WI38 (cell line): Measurements from ENCODE around the gene DNMT3L.
"Not testable (repeated sequence)": the region's sequence is repeated elsewhere in the genome, so short reads cannot be mapped to it uniquely, and the experiment has no call there.

Experiments
- H3K4me3 ChIP-seq: 2 replicates; pipeline ENCODE4 v1.5.1; 2011; ENCODE audit warnings: low read depth, mild to moderate bottlenecking, control low read depth, low read length
- TF ChIP-seq, protein P1 (sequence below): IDR thresholded peaks from 2 replicates; pipeline ENCODE4 v1.5.1; 2012; ENCODE audit warnings: low read depth, mild to moderate bottlenecking, control low read depth, low read length

The DNMT3L gene

DNA sequence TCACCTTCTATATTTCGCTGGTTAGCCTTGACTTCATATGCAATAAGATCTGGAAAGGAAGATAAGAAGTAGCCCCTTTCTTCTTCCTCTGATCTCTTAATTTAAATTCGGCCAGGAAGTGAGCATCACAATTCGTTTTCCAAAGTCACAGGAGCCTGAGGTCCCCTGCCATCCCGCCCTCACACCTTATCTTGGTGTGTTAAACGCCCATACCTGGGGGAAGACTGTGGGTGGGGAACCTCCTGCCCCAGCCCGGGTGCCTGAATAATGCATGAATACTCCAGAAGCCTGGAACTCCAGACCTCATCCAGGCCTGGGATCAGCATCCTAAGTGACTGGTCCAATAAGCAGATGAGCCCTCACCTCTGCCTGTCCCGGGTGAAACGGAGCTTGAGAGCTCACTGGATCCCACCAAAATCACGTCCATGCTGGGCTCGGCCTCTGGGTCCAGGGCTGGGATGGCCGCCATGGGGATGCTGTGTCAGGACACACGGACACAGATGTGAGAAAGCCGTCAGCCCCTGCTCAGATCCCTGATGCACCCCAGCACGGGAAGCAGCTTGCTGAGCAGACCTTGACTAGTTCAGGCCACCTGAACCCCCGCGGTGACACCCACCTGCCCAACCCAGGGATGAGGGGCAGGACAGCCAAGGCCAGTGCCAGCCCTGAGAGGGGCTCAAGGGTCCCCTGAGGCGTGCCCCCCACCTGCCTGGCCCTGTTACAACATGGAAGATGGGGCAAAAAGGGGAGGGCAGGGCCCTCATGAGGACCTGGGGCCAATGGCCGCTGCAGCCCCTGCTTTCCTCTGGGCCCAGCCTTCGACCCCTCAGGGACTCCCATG lies 686 bp downstream of the DNMT3L start:
- TF ChIP-seq, protein P1, sequence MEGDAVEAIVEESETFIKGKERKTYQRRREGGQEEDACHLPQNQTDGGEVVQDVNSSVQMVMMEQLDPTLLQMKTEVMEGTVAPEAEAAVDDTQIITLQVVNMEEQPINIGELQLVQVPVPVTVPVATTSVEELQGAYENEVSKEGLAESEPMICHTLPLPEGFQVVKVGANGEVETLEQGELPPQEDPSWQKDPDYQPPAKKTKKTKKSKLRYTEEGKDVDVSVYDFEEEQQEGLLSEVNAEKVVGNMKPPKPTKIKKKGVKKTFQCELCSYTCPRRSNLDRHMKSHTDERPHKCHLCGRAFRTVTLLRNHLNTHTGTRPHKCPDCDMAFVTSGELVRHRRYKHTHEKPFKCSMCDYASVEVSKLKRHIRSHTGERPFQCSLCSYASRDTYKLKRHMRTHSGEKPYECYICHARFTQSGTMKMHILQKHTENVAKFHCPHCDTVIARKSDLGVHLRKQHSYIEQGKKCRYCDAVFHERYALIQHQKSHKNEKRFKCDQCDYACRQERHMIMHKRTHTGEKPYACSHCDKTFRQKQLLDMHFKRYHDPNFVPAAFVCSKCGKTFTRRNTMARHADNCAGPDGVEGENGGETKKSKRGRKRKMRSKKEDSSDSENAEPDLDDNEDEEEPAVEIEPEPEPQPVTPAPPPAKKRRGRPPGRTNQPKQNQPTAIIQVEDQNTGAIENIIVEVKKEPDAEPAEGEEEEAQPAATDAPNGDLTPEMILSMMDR, result no peak
- H3K4me3 ChIP-seq, result no peak overlapping the region

DNA sequence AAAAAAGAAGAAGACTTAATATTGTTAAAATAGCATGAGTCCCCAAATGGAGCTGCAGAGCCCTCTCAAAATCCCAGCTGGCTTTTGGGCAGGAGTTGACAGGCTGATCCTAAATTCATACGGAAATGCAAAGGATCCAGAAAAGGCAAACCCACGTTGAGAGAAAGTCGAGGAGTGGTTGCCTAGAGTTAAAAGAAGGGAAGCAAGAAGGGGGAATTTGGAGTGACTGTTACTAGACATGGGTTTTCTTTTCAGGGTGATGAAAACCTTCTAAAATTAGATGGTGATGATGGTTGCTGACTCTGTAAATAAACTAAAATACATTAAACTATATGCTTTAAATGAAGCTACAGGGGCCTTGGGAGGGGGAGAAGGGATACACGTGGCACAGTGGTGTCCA lies 1.6 kb downstream of the DNMT3L start:
- no peak overlapping the region for H3K4me3 ChIP-seq
- TF ChIP-seq, protein P1, result no peak

DNA sequence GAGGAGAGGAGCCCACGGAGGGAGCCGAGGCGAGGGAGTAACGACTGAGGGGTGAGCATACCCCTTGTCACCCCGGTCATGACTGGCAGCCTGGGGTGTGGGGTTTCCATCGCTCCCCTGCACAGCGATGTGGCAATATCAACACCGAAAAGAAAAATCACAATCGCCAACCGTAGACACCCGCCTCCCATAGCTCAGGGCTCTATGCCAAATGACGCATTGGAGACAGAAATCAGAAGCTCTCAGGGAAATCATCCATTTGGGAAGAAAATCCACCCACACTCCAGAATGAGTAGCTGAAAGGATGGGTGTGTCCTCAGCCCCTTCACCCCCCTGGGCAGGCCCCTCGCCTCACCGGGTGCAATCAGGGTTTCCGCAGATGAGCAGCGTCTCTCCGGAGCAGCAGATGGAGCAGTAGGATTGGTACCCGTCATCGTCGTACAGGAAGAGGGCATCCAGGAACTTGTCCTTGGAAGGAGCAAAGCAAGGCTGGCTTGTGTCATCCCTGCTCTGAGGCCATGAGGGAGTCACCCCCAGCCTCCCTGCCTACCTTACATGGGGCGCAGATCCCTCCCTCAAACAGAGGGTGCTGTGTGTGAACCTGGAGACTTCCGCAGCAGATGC lies 2.5 kb downstream of the DNMT3L start:
- TF ChIP-seq, protein P1, result no peak
- H3K4me3 ChIP-seq, result no peak overlapping the region

DNA sequence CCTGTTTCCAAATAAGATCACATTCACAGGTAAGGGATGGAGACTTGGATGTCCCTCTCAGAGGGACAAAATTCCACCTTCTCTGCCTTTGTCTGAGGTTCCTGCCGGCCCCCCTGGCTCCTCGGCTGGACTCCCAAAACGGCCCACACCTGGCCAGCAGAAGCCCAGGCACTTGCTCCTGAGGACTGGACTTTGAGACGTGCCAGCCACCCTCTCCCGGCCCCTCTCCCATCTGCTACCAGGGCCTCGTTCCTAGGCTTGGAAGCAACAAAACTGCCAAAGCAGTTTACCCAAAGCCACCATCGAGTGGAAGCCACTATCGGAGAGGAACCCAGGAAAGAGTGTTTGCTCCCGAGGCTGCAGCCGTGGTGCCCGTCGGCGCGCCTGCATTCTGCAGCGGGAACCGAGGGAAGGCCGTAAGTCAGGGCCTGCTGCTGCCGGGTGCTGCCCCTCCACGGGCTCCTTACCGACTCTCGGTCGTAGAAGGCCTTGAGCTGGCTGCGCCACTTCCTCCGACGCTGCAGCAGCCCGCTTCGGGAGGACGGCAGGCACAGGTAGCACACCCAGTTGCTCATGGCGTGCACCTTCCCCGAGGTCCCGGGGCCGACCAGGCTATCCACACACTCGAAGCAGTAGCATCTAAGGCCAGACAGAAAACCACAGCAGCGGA lies 3.5 kb downstream of the DNMT3L start:
- TF ChIP-seq, protein P1, result no peak
- H3K4me3 ChIP-seq, result no peak overlapping the region

DNA sequence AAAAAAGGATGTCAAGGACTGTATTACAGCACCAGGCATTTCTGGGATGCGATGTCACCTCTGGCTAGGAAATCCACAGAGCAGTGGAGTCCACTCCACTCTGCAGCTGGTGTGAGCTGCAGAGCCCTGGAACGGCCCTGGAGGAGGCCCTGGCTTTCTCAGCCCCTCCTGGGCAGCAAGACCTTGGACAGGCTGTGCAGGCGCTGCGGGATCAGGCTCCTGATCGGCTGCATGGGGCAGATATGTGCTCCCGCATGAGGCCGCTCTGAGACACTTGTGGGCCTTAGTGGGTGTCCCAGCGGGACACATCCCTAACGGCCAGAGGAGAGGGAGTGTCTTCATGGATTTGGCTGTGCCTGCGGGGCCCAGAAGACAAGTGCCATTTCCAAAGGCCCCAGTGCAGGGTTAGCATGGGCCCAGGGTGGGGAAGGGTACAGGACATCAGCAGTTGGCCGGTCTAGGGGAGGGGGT lies 6.2 kb downstream of the DNMT3L start:
- TF ChIP-seq, protein P1, result no peak
- H3K4me3 ChIP-seq, result no peak overlapping the region

DNA sequence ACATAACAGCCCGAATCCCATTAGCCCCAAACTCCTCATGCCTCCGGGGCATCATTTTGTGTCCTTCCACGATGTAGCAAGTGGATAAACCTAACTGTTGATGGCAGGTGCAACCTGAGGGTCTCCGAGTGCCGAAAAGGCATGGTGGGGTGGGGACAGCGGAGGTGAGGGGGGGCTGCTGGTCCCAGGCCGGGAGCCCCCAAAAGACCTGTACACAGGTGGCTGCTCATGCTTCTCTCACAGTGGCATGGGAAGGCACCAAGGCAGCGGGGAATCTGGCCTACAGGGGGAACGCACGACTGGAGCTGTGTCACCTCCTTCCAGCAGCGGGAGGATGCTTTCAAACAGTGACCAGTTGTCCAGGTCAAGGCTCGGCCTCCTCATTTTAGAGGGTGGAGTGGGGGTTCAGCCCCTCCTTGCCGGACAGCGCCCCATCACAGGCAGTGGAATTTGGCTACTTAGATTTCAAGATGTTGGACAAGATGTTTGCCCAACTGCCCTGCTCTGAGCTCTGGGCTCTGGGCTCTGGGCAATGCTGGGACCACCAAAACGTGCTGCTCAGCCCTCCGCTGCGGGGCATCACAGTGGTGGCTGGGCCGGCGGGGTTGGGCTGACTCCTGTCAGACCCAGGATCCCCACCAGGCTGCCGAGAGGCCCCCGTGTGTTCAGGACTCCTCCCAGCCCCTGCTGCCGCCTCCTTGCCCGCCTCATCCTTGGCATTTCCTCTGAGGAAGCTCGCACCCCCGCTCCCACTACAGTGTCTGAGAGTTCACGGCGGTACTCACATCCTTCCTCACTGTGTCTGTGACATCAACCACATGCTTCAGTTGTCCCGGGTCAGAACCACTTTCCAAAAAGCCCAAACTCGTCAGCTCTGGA lies 7.6 kb downstream of the DNMT3L start:
- no peak overlapping the region for H3K4me3 ChIP-seq
- TF ChIP-seq, protein P1, result no peak

DNA sequence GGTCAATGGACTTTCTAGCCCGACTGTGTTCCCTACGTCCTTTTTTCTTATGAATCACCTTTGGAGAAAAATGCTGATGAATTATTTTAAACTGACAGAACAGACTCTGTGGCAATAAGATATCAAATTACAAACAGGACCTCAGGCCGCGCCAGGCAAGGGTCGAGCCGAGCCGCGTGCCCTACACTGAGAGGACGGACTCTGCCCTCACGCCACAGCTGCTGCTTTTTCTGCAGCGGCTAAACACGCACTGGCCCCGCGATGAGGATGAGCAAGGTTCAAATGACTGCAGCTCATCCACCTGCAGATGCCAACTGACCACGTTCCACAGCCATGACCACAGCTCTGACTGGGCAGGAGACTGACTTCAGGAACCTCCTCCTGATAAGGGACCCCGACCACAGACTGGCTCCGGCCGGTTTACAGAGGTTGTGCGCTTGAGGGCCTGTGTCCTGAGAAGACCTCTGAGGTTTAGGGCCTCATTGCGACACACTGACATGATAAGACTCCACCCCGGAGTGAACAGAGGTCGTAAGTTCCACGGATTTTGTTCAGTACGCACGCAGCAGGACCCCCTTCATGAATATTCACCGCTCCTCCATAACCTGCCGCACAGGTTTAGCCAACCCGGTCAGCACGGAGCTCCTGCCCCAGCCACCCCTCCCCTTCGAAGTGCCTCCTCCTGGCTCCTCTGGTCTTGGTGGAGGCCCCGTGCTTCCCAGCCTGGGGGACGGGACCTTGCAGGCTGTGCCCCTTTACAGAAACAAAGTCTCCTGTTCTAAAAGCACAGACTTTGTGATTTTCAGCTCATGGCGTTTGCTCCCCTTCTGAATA lies 12.3 kb downstream of the DNMT3L start:
- H3K4me3 ChIP-seq, result not testable (repeated sequence)

DNA sequence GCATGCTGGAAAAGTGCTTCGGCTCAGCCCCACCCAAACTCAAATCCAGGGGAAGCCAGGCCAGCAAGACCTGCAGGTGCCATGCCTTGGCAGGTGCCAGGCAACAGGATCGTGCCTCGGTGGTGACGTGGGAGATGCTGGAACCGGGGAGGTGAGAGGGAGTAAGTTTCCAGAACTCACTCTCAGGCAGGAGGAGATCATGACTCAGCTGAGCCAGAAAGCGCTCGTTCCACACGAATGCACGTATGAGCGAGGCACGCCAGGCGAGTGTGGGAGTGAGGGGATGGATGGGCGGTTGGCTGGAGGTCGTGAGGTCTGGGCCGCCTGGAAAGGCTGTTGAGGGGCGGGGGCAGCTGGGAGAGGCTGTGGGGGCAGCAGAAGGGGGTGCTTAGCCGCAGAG lies 13.8 kb downstream of the DNMT3L start:
- not testable (repeated sequence) for H3K4me3 ChIP-seq

DNA sequence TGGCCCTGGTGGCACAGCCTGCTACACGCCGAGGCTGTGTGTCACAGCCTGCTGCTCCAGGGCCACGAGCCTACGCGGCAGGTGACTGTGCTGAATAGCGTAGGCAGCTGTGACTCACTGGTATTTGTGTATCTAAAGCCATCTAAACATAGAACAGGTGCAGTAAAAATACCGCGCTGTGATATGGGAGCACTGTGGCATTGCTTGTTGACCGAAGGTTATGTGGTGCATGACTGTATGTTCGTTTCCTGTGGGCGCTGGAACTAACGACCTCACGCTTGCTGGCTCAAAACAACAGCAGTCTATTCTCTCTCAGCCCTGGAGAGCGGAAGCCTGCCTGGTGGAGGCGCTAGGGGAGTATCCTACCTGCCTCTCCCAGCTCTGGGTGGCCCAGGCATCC lies 17.7 kb downstream of the DNMT3L start:
- not testable (repeated sequence) for H3K4me3 ChIP-seq

DNA sequence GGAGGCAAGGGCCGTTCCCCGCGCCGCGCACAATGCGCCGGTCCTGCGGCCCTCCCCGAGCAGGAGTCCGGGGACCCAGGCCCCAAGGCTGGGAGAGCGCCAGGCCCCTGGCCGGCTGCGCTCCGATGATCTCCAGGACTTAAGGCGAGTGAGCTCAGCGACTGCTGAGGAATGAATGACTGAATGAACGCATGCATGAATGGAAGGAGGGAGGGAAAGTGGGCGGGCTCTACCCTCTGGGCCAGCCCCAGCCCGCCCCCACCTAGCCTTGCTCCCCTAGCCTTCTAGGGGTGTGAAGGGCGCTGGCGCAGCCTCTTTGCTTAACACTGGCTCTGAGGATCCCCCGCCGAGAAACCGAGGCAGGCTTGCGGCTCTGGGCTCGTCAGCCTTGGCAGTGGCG lies 20.4 kb downstream of the DNMT3L start:
- not testable (repeated sequence) for H3K4me3 ChIP-seq
